Fibroblast of villous mesenchyme (primary cell): ENCODE results near the gene SCRN2. TPM values are rescaled to one million over a fixed set of nuclear protein-coding genes. Genes with fewer than 3 reads are reported as not detected.

Experiments
- DNase-seq: peaks from one replicate; pipeline ENCODE4 v3.0.0-alpha.2; 2010; ENCODE audit warnings: low read depth
- H3K4me3 ChIP-seq: 2 replicates; pipeline ENCODE4 v1.5.1; 2011; ENCODE audit warnings: low read depth, mild to moderate bottlenecking, low read length
- total RNA-seq: library from RNA; depleted of rRNA; stranded (reverse); fragments of >200 nt; gene quantifications from 2 replicates; pipeline ENCODE4 v1.2.3, GENCODE V29; 2012
- TF ChIP-seq, protein P1 (sequence below): IDR thresholded peaks from 2 replicates; pipeline ENCODE4 v1.5.1; 2012; ENCODE audit warnings: low read depth, mild to moderate bottlenecking, low read length; ENCODE audit not compliant: insufficient read depth

SCRN2 gene
- total RNA-seq, 1 donor: 25.0 TPM

DNA sequence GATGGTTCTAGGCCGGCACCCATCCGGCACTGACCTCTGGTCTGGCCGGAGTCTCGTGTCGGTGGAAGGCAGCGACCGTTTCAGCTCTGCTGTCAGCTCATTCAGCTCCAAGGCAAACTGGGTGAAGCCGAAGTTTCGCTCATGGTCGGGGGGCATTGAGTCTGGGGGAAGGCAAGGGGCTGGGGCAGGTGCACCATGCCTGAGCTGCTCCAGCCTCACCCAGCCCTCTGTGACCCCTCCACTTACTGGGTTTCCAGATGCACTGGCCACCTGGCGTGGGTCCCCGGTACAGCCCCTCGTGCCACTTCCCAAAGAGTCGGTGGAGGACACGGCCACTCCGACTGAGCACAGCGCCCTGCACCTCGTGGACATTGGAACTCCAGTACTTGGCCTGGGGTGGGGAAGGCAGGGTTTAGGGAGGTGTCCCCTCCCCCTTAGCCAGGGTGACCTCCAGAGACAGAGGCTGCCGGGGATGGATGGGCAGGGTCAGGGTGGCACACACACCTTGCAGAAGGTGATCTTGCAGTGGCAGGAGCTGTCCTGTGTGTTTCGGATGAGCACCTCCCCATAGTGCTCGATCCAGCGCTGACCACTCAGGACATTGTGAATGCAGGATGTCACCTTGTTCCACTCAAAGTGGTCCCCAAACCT, 32.1 kb downstream of the SCRN2 start:
- no peak overlapping the region for H3K4me3 ChIP-seq
- TF ChIP-seq, protein P1, sequence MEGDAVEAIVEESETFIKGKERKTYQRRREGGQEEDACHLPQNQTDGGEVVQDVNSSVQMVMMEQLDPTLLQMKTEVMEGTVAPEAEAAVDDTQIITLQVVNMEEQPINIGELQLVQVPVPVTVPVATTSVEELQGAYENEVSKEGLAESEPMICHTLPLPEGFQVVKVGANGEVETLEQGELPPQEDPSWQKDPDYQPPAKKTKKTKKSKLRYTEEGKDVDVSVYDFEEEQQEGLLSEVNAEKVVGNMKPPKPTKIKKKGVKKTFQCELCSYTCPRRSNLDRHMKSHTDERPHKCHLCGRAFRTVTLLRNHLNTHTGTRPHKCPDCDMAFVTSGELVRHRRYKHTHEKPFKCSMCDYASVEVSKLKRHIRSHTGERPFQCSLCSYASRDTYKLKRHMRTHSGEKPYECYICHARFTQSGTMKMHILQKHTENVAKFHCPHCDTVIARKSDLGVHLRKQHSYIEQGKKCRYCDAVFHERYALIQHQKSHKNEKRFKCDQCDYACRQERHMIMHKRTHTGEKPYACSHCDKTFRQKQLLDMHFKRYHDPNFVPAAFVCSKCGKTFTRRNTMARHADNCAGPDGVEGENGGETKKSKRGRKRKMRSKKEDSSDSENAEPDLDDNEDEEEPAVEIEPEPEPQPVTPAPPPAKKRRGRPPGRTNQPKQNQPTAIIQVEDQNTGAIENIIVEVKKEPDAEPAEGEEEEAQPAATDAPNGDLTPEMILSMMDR: no peak
- no peak for DNase-seq

DNA sequence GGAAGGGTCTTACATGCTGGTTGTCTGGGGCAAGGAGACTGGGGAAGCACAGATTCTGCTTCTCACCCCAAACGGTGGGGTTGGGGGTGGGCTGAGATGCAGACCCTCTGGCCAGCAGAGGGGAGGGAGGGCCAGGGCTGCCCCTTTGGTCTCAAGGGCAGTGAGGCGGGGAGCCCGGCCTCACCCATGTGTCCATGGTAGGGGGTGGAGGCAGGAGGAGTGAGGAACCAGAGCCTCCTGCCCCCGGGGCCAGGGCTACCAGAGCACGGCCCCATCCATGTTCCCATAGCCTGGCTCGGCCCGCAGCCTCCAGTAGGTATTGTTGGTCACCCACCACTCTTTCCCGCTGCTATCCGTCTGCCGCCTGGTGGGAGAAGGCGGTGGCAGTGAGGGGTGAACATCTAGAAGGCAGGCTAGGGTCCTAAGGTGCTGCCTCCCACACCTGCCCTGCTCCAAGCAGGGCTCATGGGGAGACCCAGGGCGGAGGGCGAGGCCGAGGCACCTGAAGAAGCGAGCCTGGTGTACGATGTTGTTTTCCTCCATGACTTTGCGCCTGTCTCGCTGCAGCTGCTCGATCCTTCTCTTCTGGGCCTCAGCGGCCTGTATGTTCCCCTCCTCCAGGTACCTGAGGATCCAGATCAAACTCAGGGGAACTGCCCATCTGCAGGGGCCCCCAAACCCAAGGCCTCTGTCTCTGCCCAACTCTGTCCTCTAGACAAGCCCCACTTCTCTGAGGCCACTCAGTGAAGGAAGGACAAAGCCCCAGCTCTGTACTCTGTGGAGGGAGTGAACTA, 32.8 kb downstream of the SCRN2 start:
- TF ChIP-seq, protein P1: no peak
- H3K4me3 ChIP-seq: no peak overlapping the region
- no peak for DNase-seq

DNA sequence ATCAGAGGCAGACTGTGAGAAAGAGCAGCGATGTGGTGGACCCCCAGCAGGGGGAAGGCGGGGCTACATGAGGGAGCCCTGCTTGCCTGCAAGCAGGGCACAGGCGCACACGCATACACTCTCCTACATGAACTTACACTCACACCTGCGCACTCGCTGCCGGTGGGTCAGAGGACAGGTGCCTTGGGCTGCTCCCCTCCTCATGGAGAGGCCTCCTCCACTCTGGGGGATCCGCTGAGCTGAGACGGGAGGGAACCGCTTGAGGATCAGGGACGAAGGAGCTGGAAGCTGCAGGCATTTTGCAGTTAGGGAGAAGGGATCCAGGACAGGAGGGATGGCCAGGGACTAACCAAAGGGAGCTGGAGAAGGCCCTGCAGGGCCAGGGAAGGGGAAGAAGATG, 33.7 kb downstream of the SCRN2 start:
- TF ChIP-seq, protein P1: no peak
- DNase-seq: no peak
- no peak overlapping the region for H3K4me3 ChIP-seq

DNA sequence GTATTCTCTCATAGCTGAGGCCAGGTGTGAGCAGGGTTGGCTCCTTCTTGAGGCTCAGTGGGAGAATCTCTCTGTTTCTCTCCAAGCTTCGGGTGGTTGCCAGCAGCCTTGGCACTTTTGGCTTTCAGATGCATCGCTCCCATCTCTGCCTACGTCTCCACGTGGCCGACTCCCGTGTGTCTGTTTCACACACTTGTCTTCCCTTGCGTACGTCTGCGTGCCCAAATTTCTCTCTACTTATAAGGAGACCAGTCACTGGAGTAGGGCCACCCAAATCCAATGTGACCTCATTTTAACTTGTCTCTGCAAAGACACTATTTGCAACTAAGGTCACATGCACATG, 34.2 kb downstream of the SCRN2 start:
- no peak for DNase-seq
- TF ChIP-seq, protein P1: no peak
- no peak overlapping the region for H3K4me3 ChIP-seq

DNA sequence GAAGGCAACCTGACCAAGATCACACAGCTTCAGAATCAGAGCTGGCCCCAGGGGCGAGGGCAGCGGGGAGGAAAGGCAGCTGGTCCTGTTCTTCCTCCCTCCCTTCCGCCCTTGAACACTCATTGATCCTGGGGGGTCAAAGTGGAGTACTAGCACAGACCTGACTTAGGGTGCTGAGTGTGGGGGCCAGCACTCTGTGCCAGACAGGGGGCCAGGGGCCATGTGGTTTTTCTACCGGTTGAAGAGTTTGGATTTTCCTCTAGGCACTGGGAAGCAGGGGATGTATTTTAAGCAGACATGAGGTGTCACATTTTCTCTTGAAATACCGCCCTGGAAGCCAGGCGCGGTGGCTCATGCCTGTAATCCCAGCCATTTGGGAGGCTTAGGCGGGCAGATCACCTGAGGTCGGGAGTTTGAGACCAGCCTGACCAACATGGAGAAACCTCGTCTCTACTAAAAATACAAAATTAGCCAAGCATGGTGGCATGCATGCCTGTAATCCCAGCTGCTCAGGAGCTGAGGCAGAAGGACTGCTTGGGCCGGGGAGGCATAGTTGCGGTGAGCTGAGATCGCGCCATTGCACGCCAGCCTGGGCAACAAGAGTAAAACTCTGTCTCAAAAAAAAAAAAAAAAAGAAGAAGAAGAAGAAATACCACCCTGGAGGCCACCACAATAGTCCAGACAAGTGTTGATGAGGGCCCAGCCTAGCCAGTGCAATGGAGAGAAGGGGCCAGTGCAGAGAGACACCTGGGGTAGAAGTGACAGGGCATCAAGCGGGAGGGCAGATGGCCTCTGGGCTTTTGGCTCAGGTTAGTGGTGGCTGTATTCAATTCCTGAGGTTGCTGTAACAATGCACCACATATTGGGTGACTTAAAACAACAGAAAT, 34.8 kb downstream of the SCRN2 start:
- no peak for DNase-seq
- TF ChIP-seq, protein P1: no peak
- H3K4me3 ChIP-seq: no peak overlapping the region

DNA sequence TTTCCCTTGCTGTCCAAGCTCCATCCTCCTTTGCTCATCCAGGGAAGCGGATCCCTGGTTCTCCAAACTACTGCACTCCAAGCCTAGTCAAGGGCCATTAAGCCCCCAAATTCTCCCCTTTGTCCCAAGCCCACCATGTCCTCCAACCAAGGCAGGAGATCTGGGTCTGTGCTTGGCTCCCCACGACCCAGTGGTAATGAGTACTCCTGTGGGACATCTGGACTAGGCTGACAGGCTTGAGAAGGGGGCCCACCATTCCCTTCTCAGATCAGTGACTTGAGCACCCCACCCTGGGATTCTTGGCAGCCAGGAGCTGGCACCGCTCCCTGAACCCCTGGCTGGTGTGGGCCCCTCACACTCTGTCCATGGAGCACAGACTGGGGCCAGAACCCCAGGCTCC, 36.6 kb downstream of the SCRN2 start:
- no peak overlapping the region for H3K4me3 ChIP-seq
- TF ChIP-seq, protein P1: no peak
- no peak for DNase-seq
